RWPE2 (cell line): ENCODE measurements around the gene NAV2.
"Not testable (repeated sequence)": the region's sequence is repeated elsewhere in the genome, so short reads cannot be mapped to it uniquely, and the experiment has no call there.

ENCODE experiments used
- ATAC-seq: fragments of 200-7000 bp; cut with Tn5 transposase; 3 replicates; pipeline ENCODE4 v1.9.1; 2021; ENCODE audit warnings: low read depth
- DNase-seq: peaks from one replicate; pipeline ENCODE4 v3.0.0-alpha.2; 2020; ENCODE audit warnings: low spot score
- H3K27ac ChIP-seq: fragments of 450-650 bp; 2 replicates; pipeline ENCODE4 v1.5.1; 2017; ENCODE audit warnings: mild to moderate bottlenecking; ENCODE audit not compliant: poor library complexity, severe bottlenecking
- H3K27me3 ChIP-seq: fragments of 250-450 bp; sonication (Bioruptor Pico); 2 replicates; pipeline ENCODE4 v1.5.1; 2021; ENCODE audit warnings: mild to moderate bottlenecking, moderate library complexity; ENCODE audit not compliant: insufficient read depth, poor library complexity, severe bottlenecking
- H3K36me3 ChIP-seq: fragments of 250-450 bp; sonication (Bioruptor Pico); 2 replicates; pipeline ENCODE4 v1.5.1; 2020; ENCODE audit warnings: low read depth, mild to moderate bottlenecking, moderate library complexity
- H3K4me1 ChIP-seq: fragments of 250-450 bp; sonication (Bioruptor Pico); 2 replicates; pipeline ENCODE4 v1.5.1; 2021; ENCODE audit warnings: mild to moderate bottlenecking, moderate library complexity; ENCODE audit not compliant: insufficient read depth, poor library complexity, severe bottlenecking
- H3K4me3 ChIP-seq: fragments of 250-450 bp; sonication (Bioruptor Pico); 2 replicates; pipeline ENCODE4 v1.5.1; 2021; ENCODE audit warnings: mild to moderate bottlenecking, moderate library complexity; ENCODE audit not compliant: severe bottlenecking
- H3K9me3 ChIP-seq: fragments of 250-450 bp; sonication (Bioruptor Pico); 2 replicates; pipeline ENCODE4 v1.5.1; 2021; ENCODE audit warnings: mild to moderate bottlenecking, moderate library complexity; ENCODE audit not compliant: severe bottlenecking
- CTCF ChIP-seq: fragments of 450-650 bp; IDR thresholded peaks from one replicate; pipeline ENCODE4 v1.5.1; 2017; ENCODE audit warnings: mild to moderate bottlenecking, moderate library complexity; ENCODE audit not compliant: poor library complexity, severe bottlenecking

Gene NAV2

GRCh38 chr11:19959648-19960059 is 247.0 kb downstream of the NAV2 start:
- H3K4me3 ChIP-seq: no peak overlapping the region
- no peak for TF ChIP-seq CTCF
- H3K27me3 ChIP-seq: no peaks in the 10 kb centered on the region
- no peak for DNase-seq
- H3K27ac ChIP-seq: no peak overlapping the region
- no peaks in the 10 kb centered on the region for H3K4me1 ChIP-seq
- H3K36me3 ChIP-seq: no peaks in the 10 kb centered on the region
- no peaks in the 10 kb centered on the region for H3K9me3 ChIP-seq
- no peak for ATAC-seq

- not testable (repeated sequence) for H3K4me1 ChIP-seq, H3K4me3 ChIP-seq, H3K27ac ChIP-seq, H3K27me3 ChIP-seq, ATAC-seq, DNase-seq, H3K9me3 ChIP-seq, H3K36me3 ChIP-seq
Observed at GRCh38 chr11:19960410-19960809, 247.8 kb downstream of the NAV2 start.

GRCh38 chr11:19961225-19961624 is 248.6 kb downstream of the NAV2 start:
- no peak for TF ChIP-seq CTCF
- H3K9me3 ChIP-seq: no peaks in the 10 kb centered on the region
- H3K36me3 ChIP-seq: no peaks in the 10 kb centered on the region
- no peaks in the 10 kb centered on the region for H3K4me1 ChIP-seq
- ATAC-seq: no peak
- no peaks in the 10 kb centered on the region for H3K27me3 ChIP-seq
- H3K27ac ChIP-seq: no peak overlapping the region
- DNase-seq: no peak
- H3K4me3 ChIP-seq: no peak overlapping the region

GRCh38 chr11:19962053-19962800 is 249.6 kb downstream of the NAV2 start:
- ATAC-seq: no peak
- H3K4me3 ChIP-seq: no peak overlapping the region
- DNase-seq: no peak
- no peak for TF ChIP-seq CTCF
- no peaks in the 10 kb centered on the region for H3K27me3 ChIP-seq
- no peak overlapping the region for H3K27ac ChIP-seq
- H3K36me3 ChIP-seq: no peaks in the 10 kb centered on the region
- H3K4me1 ChIP-seq: no peaks in the 10 kb centered on the region
- no peaks in the 10 kb centered on the region for H3K9me3 ChIP-seq

- Histone ChIP-seq H3K27me3 (no peaks in the 10 kb centered on the region), H3K36me3 (no peaks in the 10 kb centered on the region), H3K4me1 (no peaks in the 10 kb centered on the region), H3K4me3 (no peak overlapping the region), H3K27ac (no peak overlapping the region), H3K9me3 (no peaks in the 10 kb centered on the region)
- DNase-seq: no peak
- no peak for ATAC-seq
- no peak for TF ChIP-seq CTCF
Observed at GRCh38 chr11:19962801-19963175, 250.2 kb downstream of the NAV2 start.
